Renal cortical epithelial cell (primary cell): ENCODE data around the gene IRX4. TPM values are rescaled to one million over a fixed set of nuclear protein-coding genes. Genes with fewer than 3 reads are reported as not detected.

Experiments
- DNase-seq: peaks from one replicate; pipeline ENCODE4 v3.0.0-alpha.2; 2011; ENCODE audit warnings: low read depth
- total RNA-seq: library from RNA; depleted of rRNA; stranded (reverse); fragments of >200 nt; gene quantifications from 2 replicates; pipeline ENCODE4 v1.2.3, GENCODE V29; 2014

IRX4 gene
- total RNA-seq, 1 donor from 2014 or later, result not detected

DNA sequence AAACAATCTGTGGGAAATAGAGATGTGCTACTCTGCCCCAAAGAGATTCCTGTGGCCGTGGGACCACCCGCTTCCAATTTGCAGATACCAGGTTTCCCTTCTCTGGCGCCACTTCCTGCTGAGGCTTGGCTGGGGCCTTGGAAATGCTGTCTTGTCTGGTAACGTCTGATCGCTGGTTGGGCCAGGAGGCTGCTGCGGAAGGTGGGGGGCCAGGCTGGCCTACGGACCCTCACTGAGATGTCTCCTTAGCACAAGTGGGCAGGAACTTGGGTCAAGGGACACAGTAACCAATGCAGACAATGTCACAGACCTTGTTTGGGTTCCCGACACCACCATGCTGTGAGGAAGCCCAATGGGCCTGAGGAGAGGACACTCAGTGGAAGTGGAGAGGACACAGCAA lies 31.7 kb upstream of the IRX4 start:
- no peak for DNase-seq

DNA sequence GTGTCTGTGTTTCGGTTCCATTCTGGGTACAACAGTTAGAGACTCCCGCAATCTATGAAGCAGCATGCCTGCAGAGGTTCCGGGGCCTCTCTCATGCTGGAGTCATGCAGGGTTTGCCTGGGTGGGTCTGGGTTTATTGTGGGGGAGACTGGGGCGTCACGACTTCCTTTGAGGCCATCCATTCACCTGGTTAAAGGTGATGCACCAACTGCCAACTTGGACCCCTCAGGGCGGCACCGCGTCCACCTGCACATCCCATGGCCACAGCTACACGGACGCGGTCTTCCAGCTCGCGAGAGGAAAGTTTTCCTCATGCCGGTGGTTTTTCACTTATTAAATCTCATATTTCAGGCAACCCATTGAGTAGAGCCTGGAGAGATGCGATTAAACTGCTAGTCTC lies 30.9 kb upstream of the IRX4 start:
- DNase-seq, result no peak

DNA sequence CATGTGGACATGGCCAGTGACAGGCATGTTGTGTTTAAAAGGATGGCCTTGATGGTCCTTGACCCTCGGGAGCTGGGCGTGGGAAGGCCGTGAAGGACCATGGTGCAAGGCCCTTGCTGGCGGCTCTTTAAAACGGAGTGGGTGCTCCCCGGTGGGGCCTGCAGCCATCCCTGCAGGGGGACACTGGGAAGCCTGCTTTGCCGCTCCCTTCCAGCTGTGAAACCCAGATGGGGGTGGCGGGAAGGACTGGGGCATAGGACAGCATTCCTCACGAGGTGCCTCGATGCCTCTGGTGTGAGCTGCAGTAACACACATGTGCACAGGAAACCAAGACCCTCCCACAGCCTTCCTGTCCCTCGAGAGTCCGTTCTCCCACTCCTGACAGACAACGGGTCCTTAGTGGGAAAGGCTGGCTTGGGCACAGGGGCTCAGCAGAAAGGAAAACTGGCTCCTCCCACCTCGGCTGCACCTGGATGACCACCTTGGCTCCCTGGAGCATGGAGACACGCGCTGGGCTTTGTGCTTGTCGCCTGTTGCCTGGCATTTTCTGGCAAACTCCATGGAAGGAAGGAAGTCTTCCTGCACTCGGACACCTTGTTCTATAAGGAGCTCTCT lies 30.3 kb upstream of the IRX4 start:
- DNase-seq, result no peak

DNA sequence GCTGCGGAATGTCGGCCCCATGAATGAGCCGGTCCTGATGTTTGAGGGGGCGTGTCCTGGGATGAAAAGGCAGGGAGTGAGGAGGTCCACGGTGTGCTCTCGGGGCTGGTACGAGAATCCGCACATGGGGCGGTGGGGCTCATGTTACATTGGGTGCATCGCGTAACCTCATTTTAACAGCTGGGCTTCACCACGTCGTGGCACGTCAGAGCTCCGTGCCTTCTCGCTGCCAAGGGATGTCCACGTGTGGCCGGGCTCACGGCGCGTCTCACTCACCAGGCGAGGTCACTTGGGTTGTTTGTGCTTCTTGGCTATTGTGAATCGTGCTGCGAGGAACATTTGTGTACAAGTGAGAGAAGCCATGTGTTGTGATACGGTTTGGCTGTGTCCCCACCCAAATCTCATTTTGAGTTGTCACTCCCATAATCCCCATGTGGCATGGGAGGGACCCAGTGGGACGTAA lies 29.1 kb upstream of the IRX4 start:
- no peak for DNase-seq

DNA sequence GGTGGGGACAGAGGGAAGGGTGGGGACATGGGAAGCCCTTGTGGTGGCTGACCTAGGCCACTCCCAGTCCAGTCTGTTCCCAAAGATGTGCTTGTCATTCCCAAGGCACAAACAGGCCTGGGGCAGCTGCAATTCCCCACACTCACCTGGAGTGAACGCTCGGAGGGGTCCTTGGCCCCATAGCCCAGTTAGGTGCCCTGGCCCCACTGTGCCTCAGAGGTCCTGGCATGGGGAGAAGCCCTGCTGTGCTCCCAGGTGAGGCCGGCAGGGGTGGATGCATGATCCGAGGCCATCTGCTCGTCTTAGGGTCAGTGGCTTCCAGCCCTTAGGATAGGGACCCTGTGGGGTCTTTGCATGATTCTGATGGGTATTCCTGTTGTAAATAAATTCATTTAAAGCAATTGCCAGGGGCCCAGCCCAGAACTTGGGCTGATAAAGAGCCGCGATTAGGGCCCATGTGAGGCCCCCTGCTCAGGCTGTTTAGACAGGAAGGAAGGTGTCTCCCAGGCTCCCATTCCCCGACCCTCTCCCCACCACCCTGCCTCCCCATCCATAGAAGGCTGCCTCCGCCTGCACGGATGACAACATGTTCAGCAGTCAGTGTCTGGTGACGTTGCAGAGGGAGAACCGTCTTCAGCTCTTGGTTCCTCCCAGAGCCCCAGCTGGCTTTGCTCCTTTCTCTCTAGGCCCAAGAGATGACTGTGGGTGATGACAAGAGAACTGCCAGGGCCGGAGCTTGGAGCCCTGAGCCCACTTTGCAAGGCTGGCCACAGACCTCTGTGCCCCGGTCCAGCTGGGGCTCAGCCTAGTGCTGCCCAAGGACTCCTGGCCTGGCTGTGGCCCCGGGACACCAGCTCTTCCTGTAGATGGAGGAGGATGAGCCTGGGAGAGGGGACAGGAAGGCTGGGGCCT lies 28.4 kb upstream of the IRX4 start:
- no peak for DNase-seq

DNA sequence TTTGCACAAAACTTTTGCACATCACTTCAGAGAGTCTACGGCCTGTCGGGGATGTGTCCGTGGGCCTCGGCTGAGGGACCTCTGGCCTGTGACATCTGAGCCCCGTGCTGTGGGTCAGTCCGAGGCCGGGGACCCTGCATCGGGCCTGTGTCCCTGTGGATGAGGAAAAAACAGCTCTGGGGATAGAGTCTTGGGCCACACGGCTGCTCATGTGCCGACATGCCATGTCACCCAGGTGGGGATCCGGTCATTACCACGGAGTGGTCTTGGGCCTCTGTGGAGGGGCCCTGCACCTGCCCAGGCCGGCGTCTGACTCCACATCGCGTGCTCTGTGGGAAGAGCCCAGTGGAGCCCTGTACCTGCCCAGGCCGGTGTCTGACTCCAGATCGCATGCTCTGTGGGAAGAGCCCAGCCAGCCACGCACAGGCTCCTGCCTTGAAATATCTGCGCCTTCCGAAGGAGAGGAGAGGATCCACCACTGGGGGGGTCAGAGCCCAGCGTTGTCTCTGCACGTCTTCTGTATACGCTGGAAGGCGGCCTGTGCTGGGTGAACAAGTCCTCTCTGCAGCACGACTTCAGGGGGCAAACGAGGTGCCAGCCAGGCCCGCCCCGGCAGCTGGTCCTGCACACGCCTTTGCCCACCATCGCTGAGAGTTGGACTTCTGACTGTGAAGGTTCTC lies 27.5 kb upstream of the IRX4 start:
- no peak for DNase-seq

DNA sequence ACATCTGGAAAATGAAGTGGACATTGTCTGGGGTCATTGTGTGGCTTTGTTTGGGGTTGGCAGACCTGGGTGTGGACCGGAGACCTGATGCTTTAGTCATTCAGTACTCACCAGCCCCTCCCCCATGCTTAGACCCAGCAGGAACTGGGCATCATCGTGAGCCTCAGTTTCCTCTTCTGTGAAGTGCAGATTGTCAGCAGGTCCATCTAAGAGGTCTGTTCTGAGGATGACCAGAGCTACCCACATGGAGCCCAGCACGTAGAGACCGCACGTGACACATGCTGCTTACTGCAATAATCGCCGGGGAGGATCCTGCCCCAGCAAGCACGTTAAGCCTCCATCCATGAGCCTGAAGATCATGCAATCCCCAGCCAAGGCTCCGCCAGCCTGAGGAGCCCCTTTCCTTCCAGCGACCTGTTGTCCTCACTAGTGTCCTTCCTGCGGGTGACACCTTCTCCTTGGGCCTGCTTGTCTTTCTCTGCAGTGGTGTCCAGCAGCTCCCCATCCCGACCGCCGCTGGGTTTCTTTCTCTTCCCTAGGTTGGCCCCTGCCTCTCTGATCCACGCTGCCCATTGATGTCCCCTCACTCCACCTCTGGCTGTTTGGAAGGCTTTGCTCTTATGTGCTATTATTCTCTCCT lies 26.7 kb upstream of the IRX4 start:
- no peak for DNase-seq

DNA sequence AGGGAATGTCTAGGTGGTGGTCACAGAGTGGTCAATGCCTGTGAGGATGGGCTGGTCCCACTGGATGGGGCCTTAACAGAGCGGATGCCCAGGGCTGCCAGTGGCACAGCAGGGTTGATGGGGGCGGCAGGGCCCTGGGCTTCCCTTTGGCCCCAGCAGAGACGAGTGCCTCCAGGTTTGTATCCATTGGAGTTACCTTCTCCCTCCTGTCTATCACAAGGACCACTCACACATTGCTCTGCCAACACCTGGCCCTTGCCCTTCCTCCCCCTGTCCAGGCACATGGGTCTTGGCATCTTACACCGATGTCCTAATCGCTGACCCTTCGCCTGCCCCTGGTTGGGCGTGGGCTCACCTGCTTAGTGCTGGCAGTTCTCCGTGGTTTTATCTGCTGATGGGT lies 26.2 kb upstream of the IRX4 start:
- no peak for DNase-seq

DNA sequence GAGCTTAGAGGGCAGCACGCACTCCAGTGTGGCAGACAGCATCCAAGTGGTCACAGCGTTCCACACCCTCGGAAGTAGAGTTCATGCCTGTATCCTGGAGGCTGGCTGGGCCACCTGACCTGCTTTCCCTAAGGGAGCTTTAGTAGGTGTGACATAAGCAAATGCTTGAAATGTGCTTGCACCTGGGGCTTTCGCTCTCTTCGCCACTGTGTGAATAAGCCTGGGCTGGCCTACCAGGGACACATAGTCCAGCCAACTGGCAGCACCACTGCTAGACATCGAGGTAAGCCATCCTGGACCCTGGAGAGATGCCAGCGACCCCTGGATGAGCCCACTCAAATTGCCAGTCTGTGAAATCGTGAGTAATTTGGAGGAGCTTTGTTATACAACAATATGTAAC lies 24.9 kb upstream of the IRX4 start:
- DNase-seq, result no peak

DNA sequence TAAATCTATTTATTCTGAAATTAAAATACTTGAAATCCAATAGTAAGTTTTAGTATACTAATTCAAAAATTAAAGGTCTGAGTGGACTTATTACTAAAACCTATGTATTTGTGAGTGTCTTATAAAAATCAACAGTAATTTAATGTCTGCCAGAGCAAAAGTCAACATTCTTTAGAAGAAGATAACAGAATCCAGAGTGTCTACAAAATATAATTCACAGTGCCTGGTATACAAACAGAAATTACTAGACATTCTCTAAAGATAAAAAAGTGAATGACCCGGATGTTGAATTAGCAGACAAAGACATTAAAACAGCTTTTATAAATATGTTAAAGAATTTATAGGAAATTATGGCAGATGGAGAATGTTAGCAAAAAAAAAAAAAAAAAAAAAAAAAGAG lies 22.4 kb upstream of the IRX4 start:
- no peak for DNase-seq

DNA sequence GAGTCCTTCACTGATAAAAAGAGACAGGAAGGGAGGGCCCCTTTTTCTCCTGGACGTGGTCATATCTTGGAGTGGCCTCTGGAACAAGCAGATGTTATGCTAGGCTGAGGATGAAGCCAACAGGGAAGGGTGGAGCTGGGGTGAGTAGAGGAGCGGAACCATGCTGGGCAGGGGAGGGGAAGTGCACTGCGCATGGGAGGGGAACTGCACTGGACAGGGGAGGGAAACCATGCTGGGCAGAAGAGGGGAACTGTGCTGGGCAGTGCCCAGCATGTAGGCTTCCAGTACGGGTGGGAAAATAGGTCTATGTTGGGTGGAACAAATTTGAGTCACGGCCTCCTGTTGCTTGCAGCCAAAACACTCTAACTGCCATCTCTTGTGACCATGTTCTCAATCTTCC lies 19.3 kb upstream of the IRX4 start:
- DNase-seq, result no peak

DNA sequence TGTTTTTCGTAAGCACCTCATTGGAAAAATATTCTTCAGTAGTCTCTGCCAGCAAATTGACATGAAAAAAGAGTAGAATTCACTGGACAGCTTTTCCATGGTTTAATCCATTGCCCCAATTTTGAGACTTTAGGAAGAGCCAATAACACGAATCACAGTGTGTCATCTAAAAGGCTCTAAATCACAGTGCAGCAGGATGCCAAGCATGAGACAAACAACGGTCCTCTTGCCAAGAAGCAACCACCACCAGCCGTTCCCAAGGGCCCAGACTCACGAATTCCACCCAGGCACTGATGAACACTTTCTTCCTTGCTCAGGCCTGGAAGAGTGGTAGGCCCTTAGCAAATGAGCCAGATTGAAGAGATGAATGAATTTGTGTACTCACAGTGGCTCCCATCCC lies 18.3 kb upstream of the IRX4 start:
- no peak for DNase-seq

DNA sequence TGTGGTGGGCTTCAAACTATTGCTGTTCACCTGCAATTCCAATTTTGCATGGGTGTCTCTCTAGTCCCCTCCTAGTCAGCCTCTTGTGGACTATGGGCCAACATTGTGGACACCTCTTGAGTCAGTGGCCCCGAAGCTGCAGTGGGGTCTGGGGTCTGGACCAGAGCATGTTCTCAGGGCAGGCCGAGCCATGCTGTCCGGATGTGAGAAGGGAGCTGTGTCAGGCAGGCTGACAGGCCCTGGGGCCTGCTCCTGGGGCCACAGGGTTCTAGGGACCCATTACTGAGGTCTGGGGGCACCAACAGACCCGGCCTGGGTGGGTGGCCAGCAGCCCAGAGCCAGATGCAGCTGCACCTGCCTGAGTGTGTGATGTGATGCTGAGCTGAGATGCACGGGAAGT lies 16.5 kb upstream of the IRX4 start:
- DNase-seq, result no peak

DNA sequence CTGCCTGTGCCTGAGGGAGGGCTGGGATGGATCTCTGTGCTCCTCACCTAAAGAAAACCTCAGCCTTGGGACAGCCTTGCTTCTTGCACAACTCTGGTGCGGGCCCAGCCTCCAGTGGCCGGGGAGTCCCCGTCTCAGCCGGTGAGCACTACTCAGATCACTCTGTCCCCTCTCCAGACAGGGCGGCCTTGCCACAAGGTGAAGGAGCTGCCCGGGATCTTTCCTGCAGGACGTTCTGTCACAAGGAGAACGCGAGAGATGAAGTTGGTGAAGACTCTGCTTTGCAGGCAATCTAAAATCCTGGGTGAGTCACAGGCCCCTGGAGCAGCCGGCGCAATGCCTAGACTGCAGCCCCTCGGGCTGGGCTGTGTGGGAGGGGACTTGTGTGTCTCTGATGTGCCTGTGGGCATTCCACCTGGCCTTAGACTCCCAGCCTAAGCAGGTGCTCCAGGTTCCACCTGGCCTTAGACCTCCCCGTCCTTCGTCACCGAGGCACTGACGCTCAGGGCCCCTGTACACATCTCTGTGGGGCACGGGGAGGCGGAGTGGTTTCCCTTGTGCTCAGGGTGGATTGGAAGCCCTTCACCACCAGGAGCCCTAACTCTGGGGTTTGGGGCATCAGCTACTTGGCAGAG lies 15.2 kb upstream of the IRX4 start:
- no peak for DNase-seq

DNA sequence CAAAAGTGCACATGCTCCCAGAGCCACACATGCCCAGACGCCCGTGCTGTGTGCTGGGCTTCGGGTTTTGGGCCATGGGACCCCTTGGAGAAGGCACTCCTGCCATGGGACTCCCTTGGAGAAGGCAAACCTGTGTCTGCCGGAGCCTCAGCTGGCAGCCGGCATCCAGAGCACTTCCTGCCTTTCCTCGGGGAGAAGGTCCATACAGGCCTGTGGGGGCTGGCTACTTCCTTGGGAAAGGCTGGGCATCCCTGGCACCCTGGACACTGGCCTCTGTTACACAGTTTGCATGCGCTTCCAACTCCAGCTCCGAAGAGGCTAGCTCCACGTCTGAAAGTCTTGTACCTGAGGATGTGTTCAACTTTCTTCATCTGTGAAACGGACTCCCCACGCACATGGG lies 14.7 kb upstream of the IRX4 start:
- DNase-seq, result no peak

DNA sequence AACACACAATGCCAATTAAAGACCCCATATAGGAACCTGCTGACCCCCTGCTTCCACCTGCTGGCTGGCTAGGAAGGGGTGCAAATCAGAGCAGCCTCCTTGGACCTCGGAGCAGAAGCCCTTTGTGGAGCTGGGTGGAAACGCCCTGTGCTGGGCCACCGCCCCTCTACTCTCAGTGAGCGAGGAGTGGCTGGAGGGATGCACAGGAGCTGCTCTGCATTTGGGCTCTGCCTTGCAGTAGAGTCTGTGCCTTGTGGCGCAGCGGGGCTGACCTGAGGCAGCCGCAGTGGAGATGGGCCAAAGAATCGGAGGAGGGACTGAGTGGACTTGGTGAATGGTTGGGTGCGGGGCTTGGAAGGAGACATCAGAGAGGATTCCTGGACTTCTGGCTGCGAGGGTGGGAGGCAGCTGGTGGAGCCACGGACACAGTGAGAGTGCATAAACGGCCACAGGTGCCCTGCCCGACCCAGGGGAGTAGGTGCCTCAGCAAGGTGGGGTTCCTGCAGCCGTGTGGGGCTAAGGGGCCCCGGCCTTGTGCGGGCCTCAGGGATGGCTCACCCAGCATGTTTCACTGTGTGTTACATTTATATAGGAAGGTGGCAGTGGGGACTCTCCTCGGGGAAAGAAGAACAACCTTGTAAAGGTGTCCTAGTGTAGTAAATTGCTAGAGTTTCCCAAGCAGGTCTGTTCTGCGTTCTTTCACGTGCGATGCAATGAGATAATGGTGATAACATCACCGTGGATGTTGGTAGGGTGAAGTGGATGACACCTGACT lies 14.1 kb upstream of the IRX4 start:
- DNase-seq, result no peak

DNA sequence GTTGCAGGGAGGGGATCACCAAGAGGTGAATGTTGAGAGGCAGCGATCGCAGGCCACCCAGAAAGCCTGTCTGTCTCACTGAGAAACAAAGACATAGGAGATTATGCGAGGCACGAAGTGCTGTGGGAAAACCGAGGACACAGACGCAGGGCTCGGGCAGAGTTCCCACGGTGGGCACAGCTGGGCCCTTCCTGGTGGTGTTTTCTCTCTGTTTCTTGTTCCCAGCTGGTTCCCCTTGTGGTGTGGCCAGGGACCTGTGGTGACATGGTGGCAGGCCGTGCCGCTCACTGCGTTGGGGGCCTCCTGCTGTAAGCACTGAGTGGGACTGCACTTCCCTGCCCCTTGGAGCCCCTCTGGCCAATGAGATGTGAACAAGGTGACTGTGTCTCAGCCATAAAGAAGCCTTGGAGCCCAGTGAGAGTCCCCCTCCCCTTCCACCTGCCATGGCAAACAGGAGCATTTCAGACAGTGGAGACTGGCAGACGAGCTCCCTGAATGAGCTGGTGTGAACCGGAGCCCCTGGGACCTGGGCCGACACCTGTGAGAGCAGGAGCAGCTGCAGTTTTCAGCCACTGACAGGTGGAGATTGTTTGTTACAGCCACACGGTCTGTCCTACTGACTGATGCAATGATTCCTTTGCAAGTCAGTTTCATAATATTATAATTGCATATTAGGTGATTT lies 13.2 kb upstream of the IRX4 start:
- DNase-seq, result no peak

DNA sequence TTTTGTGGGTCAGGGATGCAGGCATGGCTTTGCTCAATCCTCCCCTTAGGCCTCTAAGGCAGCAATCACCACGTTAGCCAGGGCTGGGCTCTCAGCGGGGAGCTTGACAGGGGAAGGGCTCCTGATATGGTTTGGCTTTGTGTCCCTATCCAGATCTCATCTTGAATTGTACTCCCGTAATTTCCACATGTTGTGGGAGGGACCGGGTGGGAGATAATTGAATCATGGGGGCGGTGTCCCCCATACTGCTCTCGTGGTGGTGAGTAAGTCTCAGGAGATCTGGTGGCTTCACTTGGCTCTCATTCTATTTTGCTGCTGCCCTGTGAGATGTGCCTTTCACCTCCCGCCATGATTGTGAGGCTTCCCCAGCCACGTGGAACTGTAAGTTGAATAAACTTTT lies 11.5 kb upstream of the IRX4 start:
- no peak for DNase-seq

DNA sequence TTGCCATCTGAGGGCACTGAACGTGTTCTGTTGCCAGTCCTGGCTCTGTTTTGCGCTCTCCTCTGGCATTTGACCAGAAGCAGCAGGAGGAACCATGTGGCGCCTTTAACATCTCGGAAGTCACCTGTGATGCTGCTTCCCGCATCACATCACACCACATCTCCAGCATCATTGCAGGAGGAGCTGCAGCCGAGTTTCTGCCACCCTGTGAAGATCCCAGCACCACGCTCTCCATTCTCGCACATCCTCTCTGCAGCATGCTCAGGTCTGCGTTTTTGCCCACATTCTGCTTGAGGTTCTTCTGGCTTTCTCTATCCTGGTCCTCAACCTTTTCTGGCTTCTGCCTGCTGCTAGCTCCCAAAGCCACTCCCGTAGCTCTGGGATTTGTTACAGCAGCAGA lies 11.0 kb upstream of the IRX4 start:
- no peak for DNase-seq

DNA sequence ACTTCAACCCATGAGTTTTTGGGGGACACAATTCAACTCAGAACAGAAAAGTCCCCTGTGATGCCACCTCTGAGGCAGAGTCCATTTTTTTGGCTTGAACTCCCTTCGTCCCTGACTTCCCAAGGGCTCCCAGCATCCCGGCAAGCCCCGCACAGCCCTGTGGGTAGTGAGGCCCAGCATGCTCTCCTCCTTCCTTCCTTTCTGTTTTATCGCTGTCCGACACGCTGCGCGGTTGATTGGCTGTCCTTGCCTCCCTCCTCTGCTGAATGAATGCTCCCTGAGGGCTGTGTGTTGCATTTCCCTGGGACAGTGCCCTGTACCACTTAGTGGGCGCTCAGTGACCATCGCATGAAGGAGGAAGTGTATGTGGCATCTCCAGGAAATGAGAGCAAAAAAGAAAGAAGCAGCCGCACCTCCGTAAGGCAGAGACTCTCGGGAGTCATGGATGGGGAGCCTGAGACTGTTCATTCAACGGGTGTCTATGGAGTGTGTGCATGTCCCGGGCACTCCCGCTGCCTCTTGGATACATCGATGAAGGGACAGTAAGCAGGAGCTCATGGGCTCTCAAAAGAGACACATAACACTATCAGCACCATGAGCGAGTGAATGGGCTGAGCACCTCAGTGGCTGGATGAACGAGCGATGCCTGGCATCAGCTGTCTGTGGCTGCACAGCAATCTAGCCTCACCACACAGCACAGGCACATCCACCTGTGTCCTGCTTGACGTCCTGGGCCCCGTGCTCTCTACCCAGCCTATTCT lies 10.1 kb upstream of the IRX4 start:
- DNase-seq, result no peak
